NCI-H226 (cell line): Measurements from ENCODE around the gene RBPMS2.
"Not testable (repeated sequence)": the region's sequence is repeated elsewhere in the genome, so short reads cannot be mapped to it uniquely, and the experiment has no call there.

Experiments
- DNase-seq: peaks from one replicate; pipeline ENCODE4 v3.0.0-alpha.2; 2015

RBPMS2 gene

GRCh38 chr15:64775551-64776401, at the start of gene RBPMS2:
Gene RBPMS2 (minus strand): TSS chr15:64775589. CDS start chr15:64775319, 270 bp downstream.
- peak; percentile 21 for DNase-seq

- DNase-seq, result no peak
Observed at GRCh38 chr15:64824929-64825430, 49.6 kb upstream of the RBPMS2 start.

GRCh38 chr15:64816452-64816851, 41.1 kb upstream of the RBPMS2 start:
- DNase-seq, result no peak

GRCh38 chr15:64814965-64815364, 39.6 kb upstream of the RBPMS2 start:
- DNase-seq, result not testable (repeated sequence)

- not testable (repeated sequence) for DNase-seq
Observed at GRCh38 chr15:64814283-64814682, 38.9 kb upstream of the RBPMS2 start.

- DNase-seq, result no peak
Observed at GRCh38 chr15:64813075-64813474, 37.7 kb upstream of the RBPMS2 start.

- no peak for DNase-seq
Observed at GRCh38 chr15:64810497-64811326, 35.3 kb upstream of the RBPMS2 start.

- peak; percentile 66 for DNase-seq
Observed at GRCh38 chr15:64809649-64810496, 34.5 kb upstream of the RBPMS2 start.

- no peak for DNase-seq
Observed at GRCh38 chr15:64808785-64809453, 33.5 kb upstream of the RBPMS2 start.

GRCh38 chr15:64807751-64808222, 32.4 kb upstream of the RBPMS2 start:
- DNase-seq, result no peak

- no peak for DNase-seq
Observed at GRCh38 chr15:64807051-64807749, 31.8 kb upstream of the RBPMS2 start.

GRCh38 chr15:64806509-64806908, 31.1 kb upstream of the RBPMS2 start:
- no peak for DNase-seq

GRCh38 chr15:64804619-64805018, 29.2 kb upstream of the RBPMS2 start:
- no peak for DNase-seq

- no peak for DNase-seq
Observed at GRCh38 chr15:64803526-64803925, 28.1 kb upstream of the RBPMS2 start.

GRCh38 chr15:64800476-64800875, 25.1 kb upstream of the RBPMS2 start:
- DNase-seq, result no peak

GRCh38 chr15:64798905-64799304, 23.5 kb upstream of the RBPMS2 start:
- DNase-seq, result not testable (repeated sequence)

- DNase-seq, result not testable (repeated sequence)
Observed at GRCh38 chr15:64795921-64796320, 20.5 kb upstream of the RBPMS2 start.

GRCh38 chr15:64795299-64795698, 19.9 kb upstream of the RBPMS2 start:
- not testable (repeated sequence) for DNase-seq

GRCh38 chr15:64792282-64792681, 16.9 kb upstream of the RBPMS2 start:
- no peak for DNase-seq

- no peak for DNase-seq
Observed at GRCh38 chr15:64791401-64791800, 16.0 kb upstream of the RBPMS2 start.

GRCh38 chr15:64783796-64784195, 8.4 kb upstream of the RBPMS2 start:
- no peak for DNase-seq
